CD4-positive, alpha-beta T cell treated with Interferon alpha-2 for 1 hour (primary cell): ENCODE results near the gene KDM4E.
"Not testable (repeated sequence)": the region's sequence is repeated elsewhere in the genome, so short reads cannot be mapped to it uniquely, and the experiment has no call there.

ENCODE experiments used
- DNase-seq, 2 donors: peaks; one replicate each; pipeline ENCODE4 v3.0.0-alpha.2; 2020 to 2022

KDM4E gene

DNA sequence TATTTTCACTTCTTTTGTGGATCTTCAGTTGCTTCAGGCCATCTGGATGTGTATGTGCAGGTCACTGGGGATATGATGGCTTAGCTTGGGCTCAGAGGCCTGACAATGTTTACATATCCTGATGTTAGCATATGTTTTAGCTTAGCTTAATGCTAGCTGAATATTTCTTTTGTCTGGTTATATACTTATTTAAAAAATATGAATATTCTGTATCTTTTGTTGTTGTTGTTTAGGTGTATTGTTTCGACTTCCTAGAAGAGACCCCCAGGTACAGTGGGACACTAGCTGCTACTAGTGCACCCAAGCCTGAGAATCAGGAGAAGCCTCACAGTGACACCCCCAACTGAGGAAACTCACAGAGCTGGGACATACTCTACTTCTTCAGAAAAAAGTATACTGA lies at the start of gene KDM4E:
Gene KDM4E (plus strand): TSS at position 301 of the 400 bp plus-strand sequence. CDS start 300 bp downstream, outside the sequence.
- no peak for DNase-seq

DNA sequence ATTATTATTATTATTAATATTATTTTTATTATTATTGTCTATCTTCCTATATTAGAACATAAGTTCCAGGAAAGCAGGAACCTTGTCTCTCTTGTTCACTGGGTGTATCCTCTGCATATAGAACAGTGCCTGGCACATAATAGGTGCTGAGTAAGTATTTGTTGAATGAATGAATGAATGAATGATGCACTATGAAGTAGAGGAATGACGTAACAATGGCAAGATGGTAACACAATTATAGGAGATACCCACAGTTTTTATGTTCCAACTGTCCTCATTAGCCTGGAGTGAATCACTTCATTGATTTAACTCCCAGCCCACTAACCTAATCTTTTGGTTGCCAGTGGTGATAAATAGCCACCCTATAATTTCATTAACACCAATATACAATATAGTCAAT lies 49.5 kb upstream of the KDM4E start:
- DNase-seq = no peak

DNA sequence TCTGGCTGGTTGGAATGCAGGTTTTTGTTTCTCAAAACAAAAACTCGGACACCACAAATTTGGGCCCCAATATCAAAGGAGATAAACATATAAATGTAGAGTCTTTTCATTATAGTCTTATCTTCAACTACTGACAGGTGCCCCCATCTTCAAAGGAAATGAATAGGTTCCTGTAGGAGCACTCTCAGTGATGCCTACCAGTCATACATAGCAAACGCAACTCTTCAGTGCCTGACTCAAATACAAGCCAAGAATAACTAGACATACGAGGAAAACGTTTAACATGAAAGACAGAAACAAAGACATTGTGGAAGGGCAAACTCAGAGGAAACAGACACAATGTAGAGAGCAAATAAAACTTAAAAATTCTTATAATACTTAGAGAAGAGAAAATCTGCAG lies 37.7 kb upstream of the KDM4E start:
- no peak for DNase-seq

DNA sequence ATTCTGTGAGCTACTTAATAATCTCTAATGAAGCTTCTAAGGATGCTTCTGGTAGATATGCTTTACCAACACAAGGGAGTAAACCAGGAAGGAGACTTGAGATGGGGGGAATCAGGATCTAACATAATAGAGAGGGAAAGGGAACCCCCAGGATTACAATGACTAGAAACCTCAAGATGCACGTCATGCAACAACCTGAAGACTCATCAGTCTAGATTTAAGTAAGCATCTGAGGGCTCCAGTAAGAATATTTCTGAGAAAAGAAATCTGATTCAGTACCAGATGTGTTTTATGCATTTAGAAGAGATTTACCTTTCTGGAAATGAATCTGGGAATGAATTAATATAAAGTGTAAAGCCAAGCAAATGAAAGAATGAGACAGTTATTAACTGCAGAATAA lies 36.3 kb upstream of the KDM4E start:
- no peak for DNase-seq

DNA sequence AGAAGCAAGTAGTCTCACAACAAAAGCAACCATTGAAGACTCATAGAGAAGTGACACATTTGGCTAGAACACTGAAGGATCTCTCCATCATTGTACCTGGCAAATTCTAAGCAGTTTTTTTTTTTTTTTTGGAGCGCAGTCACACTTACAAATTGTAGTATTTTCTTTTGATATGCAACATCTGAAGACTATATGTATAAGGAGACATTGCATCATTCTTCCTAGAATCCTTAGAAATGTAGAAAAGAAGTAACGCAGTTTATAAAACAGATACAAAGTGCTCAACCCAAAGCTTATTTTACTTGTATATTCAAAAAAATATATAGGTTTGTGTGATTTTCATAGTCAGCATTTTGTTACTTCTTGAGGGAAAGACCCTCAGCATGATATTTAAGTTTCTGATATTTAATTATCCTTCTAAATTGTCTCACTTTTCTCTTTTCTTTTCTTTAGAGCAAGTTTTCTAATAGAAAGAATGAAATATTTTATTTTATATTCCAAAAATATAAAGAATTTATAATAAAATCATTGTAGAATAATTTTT lies 31.6 kb upstream of the KDM4E start:
- DNase-seq = no peak

DNA sequence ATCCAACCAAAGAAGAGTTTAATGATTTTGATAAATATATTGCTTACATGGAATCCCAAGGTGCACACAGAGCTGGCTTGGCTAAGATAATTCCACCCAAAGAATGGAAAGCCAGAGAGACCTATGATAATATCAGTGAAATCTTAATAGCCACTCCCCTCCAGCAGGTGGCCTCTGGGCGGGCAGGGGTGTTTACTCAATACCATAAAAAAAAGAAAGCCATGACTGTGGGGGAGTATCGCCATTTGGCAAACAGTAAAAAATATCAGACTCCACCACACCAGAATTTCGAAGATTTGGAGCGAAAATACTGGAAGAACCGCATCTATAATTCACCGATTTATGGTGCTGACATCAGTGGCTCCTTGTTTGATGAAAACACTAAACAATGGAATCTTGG lies 27.6 kb upstream of the KDM4E start:
- no peak for DNase-seq

DNA sequence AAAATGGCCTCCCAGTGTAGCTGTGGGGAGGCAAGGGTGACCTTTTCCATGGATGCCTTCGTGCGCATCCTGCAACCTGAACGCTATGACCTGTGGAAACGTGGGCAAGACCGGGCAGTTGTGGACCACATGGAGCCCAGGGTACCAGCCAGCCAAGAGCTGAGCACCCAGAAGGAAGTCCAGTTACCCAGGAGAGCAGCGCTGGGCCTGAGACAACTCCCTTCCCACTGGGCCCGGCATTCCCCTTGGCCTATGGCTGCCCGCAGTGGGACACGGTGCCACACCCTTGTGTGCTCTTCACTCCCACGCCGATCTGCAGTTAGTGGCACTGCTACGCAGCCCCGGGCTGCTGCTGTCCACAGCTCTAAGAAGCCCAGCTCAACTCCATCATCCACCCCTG lies 26.8 kb upstream of the KDM4E start:
- no peak for DNase-seq

DNA sequence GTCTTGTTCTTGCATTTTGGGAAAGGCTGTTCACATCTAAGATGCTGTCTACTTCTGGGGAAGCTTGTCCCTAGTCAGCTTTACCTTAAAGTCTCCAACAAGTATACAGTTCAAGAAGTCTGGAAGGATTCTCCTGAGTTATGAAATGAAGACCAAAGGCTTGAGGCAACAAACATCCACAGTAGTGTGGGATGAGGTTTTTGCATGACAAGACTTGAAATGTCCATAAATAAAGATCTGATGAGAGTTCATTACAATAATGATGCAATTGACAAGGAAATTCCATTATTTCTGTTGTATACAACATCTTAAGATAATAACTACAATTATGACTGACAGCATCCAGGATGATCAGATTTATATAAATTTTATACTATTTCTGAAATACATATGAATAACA lies 21.3 kb upstream of the KDM4E start:
- DNase-seq = no peak

DNA sequence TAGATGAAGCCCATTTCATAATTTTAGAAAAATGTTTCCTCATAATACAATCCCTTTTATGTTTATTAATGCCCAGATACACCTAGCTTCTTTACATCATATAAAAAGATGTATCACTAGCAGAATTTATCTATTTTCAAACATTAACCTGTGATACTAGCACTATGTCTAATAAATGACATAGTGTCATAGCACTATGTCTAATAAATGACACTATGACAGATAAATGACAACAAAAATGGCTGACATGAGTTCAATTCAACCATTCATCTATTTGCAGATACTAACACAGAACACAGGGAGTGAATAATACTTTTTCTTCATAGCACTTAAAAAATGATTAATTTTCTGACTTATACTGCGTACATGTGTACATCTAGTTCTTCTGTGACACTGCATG lies 19.4 kb upstream of the KDM4E start:
- DNase-seq = no peak

DNA sequence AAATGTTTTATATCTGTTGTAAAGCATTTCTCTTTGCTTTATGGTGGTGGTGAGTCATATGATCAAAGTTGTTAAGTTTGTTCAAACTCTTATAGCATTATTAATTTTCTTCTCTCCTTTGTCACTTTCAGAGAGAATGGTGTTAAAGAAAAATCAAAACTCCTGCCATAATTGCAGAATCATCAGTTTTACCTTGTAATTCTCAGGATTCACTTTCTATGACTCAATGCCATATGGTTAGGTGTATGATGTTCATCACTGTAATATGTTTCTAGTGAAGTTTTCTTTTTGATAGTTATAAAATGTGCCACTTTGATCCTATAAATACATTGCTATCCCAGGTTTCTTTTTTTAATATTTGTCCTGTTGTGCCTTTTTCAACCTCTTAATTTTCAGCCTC lies 13.7 kb upstream of the KDM4E start:
- no peak for DNase-seq

DNA sequence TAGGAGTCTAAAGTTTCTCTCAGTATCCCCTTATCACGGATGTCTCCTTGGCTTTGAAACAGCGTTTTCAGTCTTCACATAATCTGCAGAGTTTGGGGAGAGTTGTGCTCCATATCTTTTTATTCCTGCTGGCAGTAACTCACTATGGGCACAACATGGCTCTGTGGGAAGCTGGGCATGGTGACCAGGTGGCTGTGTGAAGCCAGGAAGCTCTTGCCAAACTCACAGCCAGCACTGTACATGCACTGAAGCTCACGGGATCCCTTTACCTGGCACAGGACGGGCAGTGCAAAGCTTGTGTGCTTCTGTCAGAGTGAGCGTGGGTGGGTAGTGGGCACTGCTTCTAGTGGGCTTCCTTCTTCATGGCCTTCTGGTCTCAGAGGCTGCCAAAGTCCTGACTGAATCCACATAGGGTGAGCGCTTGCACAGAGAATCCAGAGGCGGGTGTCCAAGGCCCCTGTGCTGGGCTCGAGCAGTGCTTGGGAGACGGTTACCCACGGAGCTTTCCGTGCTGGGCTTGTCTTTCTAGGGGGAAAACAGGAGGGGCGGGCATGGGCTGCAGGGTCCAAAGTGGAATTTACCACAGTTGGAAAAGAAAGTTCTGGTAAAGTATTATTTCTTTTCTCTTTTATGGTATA lies 10.8 kb upstream of the KDM4E start:
- no peak for DNase-seq

DNA sequence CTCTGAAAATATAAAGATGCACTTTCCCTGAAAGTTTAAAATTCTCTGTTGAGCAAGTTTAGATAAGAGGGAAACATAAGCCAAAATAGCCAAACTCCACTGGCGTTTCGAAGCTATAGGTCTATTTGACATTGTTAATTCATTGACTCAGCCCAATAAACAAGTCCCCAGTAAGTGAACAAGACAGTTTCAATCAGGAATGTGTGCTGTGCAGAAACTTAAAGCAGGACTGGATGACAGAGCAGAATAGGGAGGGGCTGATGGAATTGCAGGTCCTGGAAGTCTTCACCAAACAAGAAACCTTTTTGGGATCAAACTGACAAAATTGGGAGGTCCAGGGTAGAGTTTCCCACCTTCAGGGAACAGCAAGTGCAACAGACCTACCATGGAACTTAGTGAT lies 8.9 kb upstream of the KDM4E start:
- no peak for DNase-seq

DNA sequence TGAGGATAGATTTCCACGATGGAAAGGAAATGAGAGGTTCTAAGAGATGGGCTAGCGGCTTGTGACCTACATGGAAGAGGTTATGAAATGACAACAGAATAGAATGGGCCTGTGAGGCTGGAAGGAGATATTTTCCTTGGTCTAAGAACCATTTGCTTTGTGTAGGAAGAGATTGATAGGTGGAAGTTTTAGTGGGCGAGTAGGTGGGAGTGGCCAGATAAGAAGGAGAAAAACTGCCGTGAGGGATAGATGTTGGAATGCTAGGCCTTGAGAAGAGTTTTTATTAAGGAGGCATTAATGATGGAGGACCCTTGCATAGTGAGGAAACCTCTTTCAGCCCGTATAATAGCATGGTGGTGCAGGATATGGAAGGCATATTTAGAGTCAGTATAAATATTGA lies 3.6 kb upstream of the KDM4E start:
- DNase-seq = not testable (repeated sequence)

DNA sequence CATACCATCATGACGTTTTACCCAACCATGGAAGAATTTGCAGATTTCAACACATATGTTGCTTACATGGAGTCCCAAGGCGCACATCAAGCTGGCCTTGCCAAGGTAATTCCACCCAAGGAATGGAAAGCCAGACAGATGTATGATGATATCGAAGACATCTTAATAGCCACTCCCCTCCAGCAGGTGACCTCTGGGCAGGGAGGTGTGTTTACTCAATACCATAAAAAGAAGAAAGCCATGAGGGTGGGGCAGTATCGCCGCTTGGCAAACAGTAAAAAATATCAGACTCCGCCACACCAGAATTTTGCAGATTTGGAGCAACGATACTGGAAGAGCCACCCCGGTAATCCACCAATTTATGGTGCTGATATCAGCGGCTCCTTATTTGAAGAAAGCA lies 536 bp downstream of the KDM4E start:
- DNase-seq = not testable (repeated sequence)

DNA sequence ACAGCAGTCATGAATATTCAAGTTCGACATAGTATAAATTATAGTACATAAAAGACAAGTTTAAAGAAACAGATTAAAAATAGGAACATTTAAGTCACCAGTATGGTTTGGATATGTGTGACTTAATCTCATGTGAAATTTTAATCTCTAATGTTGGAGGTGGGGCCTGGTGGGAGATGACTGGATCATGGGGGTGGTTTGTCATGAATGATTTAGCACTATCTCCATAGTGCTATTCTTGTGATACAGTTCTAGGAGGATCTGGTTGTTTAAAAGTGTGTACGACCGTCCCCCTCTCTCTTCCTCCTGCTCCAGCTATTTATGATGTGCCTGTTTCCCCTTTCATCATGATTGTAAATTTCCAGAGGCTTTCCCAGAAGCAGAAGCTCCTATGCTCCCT lies 3.3 kb downstream of the KDM4E start:
- DNase-seq = no peak

DNA sequence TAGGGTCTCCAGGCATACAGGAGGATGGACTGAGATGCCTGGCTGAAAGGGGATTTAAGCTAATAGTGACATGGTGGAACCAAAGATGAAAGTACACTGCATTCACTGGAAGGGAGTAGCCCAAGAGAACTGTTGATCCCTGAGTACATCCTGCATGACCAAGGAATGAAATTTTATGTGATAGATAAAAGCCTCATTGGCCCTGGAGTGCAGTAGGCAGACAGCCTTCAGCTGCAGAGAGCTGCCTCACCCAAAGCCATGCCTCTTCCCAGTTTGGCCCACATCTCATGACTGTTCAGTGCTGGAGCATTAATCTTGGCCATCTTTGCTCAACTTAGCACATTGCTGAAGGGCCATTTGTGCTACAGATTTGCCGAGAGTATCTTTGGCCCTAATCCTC lies 8.0 kb downstream of the KDM4E start:
- no peak for DNase-seq

DNA sequence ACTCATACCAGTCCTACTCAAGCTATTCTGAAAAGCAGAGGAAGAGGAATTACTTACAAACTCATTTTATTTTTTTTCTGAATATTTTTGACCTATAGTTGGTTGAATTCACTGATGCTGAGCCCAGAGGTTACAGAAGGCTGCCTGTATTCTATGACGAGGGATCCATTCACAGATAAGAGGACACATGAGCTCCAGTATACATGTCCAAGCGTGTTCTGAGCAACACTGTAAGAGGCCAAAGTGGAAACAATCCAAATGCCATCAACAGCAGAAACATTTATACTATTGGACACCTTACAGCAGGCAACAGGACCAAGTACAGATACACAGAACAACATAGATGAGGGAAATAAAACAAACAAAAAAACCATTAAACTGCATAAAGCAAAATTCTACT lies 10.3 kb downstream of the KDM4E start:
- DNase-seq = no peak

DNA sequence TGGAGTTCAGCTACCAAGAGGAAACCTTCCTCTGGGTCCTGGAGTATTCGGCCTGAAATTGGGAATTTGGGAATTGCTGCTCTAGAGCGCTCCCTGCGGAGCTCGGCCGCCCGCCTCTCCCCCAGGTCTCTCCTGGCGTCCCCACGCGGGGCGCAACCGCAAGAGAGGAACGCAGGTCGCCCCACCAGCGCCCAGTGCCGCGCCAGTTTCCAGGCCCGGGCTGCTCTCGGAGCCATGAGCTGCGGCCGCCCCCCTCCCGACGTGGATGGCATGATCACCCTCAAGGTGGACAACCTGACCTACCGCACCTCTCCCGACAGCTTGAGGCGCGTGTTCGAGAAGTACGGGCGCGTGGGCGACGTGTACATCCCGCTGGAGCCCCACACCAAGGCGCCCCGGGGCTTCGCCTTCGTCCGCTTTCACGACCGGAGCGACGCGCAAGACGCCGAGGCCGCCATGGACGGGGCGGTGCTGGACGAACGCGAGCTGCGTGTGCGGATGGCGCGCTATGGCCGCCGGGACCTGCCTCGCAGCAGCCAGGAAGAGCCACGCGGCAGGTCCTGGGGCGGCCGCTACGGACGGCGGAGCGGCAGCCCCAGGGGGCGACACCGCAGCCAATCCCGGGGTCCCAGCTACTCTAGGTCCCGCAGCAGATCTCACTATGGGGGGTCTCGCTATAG lies 12.4 kb downstream of the KDM4E start:
- DNase-seq = peak in 1 of 2 donors; percentile 21

DNA sequence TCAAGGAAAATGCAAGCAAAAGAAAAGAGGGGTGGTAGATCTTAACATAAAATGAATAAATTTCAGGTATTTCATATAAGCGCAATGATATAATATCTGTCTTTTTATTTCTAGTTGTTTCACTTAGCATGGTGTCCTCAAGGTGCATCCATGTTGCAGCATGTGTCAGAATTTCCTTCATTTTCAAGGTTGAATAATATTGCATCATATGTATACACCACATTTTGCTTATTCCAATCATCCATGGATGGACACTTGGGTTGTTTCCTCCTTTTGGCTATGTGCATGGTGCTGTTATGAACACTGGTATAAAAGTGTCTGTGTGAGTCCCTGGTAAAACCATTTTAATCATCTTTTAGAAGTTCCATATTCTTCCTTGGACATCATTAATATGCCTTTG lies 17.2 kb downstream of the KDM4E start:
- DNase-seq = no peak

DNA sequence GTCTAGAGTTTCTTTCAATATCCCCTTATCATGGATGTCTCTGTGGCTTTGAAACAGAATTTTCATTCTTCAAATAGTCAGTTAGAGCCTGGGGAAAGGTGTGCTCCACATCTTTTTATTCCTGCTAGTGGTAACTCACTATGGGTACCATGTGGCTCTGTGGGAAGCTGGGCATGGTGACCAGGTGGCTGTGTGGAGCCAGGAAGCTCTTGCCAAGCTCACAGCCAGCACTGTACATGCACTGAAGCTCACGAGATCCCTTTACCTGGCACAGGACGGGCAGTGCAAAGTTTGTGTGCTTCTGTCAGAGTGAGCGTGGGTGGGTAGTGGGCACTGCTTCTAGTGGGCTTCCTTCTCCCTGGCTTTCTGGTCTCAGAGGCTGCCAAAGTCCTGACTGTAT lies 17.8 kb downstream of the KDM4E start:
- DNase-seq = no peak

DNA sequence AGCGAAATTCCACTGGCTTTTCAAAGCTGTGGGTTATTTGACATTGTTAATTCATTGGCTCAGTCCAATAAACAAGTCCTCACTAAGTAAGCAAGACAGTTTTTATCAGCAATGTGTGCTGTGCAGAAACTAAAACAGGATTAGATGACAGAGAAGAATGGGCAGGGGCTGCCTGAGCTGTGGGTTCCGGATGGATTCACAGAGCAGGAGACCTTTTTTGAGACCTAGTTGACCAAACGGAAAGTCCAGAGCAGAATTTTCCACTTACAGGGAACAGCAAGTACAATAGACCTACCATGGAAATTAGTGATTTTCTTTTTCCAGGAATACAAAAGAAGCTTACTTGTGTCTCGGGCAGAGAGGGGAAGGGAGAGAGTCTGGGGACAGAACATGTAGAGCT lies 19.0 kb downstream of the KDM4E start:
- DNase-seq = no peak

DNA sequence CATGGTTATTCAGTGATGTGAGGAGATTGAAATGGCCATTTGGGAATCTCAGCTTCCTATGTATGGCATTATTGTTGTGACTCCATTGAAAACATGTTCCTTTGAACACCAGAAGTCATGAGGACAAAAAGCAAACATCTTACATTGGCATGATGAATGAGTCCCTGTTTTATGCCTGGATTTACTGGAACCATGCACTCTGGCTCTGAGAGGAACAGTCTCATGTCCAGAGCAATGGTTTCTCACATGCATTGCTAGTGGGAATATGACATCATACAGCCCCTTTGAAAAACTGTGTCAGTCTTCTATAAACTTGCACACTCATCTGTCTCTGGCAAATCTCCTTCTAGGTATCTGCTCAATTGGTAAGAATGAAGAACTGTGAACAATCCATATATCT lies 20.8 kb downstream of the KDM4E start:
- no peak for DNase-seq

DNA sequence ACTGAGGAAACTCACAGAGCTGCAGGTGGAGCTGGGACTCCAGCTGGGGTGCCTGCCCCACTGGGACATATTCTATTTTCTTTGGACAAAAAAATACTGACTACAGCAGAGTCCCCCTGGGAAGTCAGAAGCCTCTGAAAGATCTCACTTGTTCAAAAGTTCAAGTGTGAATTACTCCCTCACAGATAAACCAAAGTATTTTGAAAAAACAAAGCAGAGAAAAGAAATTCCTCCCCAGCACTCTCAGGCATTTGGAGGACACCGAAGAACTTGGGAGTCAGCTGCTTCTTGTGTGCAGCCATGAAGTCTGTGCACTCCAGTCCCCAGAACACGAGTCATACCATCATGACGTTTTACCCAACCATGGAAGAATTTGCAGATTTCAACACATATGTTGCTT lies 24.1 kb downstream of the KDM4E start, which contains the start of gene KDM4F:
Gene KDM4F (plus strand): TSS at position 301 of the 400 bp plus-strand sequence.
- DNase-seq = not testable (repeated sequence)

DNA sequence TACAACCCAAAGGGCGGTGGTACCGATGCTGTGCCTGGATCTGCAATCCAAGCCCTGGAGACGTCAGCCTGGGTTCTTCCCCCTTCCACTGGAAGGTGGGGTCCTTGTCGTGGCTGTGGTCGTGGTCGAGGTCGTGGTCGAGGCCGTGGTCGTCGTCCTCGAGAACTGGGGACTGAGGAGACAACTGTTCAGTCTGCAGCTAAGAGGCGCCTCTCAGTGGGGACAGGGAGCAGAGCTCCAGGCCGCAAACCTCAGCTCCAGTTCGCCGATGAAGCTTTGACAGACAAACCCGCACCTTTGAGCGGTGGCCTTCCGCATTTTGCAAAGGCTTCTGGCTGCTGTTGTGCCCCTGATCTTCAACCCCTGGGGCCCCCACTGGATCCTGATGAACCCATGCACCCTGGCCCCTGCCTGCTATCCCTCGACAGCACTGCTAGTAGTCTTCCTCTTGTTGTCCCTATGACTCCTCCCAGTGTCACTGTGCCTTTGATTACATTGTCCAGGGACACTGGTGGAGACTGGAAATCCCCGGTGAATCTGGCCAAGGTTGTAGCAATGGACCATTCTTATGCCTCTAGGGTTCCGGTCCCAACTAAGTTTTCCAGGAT lies 25.6 kb downstream of the KDM4E start:
- DNase-seq = no peak
